OCI-LY1 (cell line): ENCODE measurements around the gene DSTYK.

Experiments used
- CTCF ChIP-seq: fragments of 200-600 bp; sonication (generic), shearing (Covaris generic); IDR thresholded peaks from 2 replicates; pipeline ENCODE4 v1.5.1; 2017; ENCODE audit warnings: mild to moderate bottlenecking, antibody characterized with exemption, low read length, moderate library complexity, mixed read lengths
- EZH2 ChIP-seq: fragments of 200-600 bp; sonication (generic), shearing (Covaris generic); IDR thresholded peaks from 2 replicates; pipeline ENCODE4 v1.8.0; 2017; ENCODE audit warnings: borderline replicate concordance, mixed run types, mild to moderate bottlenecking, antibody characterized with exemption, low read length, moderate library complexity, mixed read lengths

- no peak for TF ChIP-seq CTCF
- no peak for TF ChIP-seq EZH2
These were observed 83.9 kb downstream of the DSTYK start for GRCh38 chr1:205127646-205128045.
